ENCODE measurements around the gene CTIF.

Gene CTIF

DNA sequence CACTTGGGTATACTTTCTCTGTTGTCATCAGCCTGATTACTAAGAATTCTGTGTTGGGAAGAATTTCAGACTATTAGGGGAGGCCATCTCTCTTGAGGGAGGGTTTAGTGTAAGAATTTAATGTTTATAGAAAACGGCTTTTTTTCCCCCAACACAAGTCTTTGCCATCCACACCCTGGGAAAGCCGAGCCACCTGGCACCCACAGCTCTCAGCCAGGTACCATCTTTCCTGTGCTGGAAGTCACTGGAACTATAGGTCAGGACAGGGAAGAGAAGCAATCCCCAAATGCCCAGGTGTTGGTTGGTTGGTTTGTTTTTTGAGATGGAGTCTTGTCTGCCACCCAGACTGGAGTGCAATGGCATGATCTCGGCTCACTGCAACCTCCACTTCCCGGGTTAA, 256.9 kb downstream of the CTIF start:
- no peak for DNase-seq

DNA sequence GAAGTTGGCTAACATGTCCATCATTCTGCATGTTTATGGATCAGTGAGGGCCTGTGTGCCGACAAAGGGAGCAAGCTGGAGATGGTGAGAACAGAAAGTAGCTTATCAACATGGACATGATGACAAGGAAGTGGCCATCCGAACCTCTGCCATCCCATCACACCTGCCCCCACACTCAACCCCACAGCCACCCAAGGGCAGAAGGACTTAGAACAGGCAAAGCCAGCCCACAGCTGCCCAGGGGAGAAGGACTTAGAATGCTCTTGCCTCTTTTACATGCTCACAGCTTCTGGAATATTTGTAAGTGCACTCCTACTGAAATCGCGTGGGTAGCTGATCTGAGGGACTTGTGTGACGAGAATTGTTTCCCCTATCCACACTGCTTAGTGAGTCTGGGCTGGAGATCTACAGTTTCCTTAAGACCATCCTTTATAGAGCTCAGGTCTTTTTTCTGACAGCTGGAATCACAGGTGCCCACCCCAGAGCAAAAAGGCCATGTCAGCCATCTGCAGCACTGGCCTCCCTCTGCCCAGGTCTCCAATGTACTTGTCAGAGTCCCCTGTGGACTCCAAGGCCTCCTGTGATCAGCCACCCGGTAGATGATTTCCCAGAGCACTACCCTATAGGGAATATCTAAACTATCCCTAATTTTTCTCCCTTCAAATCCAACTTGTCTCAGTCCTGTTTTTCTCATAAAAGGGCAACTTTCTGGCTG, 257.8 kb downstream of the CTIF start:
- no peak for DNase-seq

DNA sequence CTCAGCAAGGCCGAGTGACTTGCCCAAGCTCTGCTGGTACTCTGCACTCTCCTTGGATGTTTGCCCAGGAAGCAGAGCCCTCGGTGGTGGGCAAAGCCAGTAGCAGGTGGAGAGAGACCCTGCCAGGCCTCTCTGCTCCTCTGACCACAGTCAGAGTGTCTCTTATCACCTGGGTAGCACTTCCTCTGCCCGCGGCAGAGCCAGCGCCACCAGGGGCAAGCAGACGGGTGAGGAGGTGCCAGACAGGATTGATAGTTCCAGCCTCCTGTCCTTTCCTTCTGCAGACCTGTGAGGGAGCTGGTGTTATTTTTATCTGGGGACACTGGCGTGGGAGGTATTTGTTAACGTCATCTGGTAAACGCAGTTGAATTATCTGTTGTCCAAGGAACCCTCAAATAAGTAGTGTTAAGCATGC, 259.0 kb downstream of the CTIF start:
- no peak for DNase-seq

DNA sequence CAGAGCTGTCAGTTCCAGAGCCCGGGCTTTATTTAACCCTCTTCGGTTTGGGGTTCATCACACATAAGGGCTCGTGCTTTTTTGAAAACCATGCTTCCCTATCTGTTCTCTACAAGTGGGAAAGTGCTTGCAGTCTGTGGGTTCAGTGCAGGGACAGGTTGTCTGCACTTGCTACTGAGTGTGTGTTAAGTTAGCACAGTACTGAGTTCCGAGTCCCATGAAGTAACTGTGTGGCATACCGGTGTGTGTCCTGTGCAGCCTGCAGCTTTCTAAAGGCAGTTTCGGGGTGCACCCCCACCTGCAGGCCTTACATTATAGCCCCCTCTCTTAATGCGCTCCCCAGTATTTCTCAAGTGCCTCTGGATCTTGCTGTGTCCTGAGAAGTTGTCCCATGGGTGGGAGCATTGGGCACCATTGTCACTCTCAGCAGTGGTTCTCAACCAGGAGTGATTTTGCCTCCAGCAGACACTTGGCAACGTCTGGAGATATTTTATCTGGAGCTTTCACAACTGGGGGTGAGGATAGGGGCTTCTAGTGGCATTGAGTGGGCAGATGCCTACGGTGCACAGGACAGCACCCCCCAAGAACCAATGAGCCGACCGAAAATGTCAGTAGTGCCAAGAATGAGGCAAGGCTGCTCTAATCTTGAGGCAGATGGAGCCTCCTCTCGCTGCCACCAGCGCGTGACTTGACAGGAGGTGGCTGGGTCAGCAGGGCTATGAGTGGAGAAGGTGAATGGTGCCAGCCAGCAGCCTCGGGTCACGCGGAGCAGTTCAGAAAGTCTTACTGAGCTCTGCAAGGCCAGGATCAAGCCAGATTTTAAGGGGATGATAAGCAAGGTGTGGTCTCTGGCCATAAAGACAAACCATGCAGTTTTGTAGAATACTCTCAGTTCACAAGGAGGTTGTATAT, 259.8 kb downstream of the CTIF start:
- no peak for DNase-seq

DNA sequence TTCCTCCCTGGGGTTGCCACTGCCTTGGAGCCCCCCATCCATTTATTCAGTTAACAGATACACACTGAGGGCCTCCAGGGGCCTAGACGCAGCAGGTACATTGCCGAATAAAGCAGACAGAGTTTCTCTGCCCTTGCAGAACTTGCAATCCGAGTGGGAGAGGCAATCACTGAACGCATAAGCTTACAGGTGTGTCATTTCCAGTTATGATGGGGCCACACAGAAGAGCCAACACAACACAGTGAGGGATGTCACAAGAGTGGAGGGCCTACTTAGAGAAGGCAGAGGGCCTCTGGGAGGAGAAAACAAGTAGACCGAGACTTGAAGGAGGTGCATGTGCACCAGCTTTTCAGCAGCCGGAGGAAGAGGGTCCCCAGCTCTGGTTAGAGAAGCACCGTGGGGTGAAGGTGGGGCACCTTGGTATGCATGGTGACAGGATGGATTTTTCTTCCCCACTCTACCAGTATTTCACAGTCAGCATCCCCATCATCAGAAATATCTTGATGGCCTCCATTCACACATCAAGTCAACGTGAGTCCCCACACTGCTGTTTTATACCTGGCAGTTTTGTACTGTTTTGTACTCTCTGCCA, 261.0 kb downstream of the CTIF start:
- DNase-seq: no peak

DNA sequence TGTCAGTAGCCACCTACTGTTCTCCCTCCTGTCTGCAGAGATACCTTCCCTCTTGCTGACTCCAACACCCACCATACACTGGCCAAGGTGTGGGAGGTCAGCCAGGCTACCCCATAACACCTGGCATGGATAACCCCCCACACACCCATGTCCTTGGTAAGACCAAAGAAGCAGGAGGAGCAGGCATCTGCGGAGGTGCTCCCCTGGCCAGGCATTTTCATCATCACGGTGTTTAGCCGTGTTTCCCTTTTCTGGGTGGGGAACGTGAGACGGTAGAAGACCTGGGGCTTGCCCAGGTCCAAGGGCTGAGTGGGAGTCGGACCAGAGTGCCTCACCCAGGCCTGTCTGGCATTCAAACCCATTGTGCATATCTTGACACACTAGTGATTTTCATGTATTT, 261.6 kb downstream of the CTIF start:
- DNase-seq: no peak

DNA sequence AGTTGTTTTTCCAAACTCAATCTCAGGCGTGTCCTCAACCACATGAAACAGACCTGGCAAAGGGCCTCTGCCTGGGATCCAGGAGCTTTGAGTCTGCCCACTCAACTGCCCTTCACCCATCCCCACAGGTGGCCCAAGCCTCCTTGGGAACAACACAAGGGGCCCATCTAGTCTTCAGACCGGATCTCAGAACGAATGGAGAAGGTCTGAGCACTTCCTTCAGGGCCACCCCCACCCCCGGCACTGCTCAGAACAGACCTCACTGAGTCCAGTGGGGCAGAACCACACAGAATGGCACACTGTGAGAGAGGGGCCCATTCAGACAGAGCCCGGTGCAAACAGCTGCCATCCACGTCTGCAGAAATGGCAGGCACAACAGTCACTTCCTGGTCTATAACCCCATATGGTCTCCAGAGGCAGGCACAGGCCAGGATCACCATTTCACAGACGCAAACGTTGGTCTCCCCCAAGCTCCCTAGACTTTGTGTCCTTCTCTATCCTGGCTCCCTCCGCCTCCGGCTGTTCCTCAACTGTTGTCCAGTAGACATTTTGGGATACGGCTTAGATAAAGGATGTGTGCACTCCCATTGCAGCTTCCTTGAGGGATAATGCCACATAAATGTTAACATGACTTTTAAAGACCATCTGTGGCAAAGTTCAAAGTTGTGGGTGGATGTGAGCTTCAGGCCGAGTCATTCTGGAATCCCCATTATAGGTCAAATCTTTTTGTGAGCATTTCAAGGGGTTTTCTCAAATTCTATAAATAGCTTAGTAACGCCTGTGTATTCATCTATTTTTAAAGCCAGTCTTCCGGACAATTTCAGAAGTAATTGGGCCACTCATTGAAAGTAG, 262.3 kb downstream of the CTIF start:
- peak; percentile 41 for DNase-seq

DNA sequence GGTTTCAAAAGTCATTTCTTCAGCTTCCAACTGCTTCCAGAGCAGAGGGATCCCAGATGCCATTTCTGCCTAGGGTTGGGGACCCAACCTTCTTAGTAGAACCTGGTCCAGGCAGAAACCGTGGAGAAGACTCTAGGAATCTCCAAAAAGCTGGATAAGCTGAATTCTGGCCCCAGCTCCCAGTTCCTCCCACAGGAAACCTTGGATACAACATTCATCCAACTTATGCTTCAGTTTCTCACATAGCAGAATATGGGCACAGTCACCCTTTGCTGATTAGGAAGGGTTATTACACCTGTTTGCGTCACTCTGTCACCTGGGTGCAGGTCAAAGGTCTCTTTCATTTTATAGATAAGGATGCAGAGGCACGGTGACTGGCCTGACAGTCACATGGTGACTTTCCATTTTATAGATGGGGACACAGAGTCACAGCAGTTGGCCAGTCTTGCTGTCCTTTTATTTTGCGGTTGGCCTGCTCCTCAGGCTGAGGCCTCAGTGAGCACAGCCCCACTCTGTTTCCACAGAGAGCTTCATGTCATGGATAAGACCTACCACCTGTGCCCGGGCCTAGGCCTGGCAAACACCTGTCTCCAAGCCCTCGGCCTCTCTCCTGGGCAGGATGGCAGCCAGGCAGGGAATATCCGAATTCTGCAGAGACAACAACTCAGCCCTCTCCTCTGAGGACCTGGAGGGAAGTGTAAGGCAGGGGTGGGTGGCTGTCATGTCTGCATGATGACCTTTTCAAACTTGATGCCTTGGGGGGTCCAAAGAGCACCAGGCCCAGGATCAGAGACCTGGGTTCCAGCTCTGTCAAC, 263.1 kb downstream of the CTIF start:
- DNase-seq: no peak

DNA sequence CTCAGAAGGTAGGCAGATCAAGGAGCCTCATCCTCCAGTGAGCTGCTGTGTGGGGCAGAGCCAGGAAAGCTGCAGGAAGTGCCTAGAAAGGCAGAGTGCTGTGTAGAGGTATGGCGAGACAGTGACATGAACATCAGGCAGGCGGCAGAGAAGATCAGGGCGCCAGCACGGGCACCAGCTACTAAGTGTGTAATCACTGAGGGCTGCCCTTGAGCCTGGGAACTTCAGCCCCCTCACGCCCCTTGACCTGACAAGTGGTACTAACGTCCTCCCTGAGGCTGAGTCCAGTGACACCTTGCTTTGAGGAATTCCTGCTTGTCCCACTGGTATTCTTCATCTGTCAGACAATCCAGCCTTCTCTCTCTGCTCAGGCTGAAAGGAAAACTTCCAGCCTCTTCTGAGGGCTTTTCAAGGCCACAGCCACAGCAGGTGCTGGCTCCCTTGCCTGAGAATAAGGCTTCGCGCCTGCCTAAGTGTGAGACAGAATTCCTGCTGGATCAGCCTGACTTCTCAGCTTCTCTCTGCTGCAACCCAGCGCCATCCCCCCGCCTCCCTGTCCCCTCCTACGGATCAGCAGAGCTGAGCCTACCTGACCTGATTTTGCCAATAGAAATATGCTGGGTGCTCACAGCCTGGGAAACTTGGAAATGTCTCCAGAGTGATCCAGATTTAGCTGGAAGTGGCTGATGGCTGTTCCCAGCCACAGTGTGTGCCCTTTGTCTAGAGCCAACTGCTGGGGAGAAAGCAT, 263.9 kb downstream of the CTIF start:
- no peak for DNase-seq

DNA sequence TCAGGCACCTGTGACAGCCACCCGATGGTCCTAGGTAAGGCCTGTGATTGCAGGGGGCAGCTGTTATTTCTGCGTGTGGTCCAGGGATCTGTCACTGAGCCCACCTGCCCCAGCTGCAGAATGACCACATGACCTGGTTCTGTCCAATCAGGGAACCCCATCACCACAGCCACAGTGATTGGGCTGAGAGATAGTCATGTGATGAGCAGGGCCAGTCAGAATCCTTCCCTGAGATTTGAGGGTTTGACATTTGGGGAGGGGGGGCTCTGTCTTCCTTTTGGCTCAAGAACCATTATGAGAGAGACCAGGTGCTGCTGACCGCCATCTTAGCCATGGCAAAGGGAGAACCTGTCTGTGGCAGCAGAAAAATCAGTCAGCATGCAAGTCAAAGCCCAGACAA, 264.7 kb downstream of the CTIF start:
- no peak for DNase-seq

DNA sequence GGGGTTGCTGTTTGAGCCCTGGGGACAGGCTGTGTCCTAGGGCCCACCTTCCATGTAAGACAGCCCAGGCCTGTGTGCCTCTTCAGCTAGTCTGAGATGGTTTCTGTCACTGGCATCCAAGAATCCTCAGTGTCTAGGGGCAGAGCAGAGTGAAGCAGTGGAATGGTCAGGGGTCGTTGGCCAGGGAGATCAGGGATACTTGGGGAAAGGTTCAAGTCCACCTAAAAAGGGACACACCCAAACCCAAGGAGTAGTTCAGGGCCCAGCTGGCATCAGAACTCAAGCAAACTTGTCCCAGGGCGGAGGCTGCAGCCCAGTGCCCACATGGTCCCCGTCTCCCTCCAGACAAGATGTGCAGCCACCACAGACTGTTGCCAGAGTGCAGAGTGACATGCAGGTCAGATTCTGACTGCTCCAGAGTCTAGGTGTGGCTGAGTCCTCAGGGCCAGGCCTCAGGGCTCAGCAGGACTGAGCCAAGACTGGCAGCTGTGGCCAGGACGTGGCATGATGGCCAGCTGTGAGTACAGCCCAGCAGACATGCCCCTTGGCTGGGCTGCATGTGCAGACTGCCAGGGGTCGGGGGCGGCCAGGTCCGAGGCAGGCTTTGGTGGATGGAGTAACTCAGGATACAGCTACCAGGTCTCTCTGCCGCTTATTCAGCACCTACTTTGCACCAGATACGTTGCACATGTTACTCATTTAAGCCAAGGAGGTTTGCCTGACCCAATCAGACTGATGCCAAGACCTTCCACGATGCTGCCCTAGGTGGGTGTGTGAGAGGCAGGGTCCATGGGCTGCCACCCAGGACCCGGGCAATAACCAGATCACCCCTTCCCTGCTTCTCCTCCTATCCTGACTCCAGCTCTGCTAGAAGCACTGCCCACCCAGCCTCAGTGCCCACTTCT, 265.4 kb downstream of the CTIF start:
- DNase-seq: no peak

DNA sequence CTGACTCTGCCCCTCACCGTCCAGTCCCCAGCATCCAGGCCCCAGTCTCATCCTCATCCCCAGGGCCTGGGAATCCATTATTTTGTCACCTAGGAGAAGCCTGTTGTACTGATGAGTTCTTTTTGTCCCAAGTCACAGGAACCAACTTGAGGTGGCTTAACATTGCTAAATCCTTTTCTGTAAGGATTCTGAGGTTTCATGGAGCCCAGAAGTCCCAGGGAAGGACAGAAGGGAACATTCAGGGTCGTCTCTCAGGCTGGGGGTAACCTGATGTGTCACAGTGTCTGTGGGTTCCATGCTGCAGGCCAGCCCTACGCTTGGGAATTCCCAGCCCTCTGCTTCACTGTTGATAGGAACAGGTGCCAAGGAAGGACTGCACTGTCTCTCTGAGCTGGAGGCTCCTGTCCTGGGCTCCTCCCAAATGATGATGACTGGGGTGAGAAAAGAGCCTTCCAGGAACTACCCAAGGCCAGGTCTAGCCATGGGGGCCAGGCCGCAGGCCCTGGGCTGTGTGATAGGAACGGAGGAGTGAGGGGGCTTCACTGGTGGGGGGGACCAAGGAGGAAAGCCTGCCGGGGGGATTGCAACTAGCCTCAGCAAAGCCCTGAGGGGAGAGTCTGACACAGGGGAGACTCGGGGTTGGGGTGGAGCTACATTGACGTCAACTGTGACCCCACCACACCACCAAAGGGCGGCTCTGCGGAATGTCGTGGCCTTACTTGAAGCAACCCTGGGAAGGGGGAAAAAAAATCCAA, 266.2 kb downstream of the CTIF start:
- DNase-seq: no peak

DNA sequence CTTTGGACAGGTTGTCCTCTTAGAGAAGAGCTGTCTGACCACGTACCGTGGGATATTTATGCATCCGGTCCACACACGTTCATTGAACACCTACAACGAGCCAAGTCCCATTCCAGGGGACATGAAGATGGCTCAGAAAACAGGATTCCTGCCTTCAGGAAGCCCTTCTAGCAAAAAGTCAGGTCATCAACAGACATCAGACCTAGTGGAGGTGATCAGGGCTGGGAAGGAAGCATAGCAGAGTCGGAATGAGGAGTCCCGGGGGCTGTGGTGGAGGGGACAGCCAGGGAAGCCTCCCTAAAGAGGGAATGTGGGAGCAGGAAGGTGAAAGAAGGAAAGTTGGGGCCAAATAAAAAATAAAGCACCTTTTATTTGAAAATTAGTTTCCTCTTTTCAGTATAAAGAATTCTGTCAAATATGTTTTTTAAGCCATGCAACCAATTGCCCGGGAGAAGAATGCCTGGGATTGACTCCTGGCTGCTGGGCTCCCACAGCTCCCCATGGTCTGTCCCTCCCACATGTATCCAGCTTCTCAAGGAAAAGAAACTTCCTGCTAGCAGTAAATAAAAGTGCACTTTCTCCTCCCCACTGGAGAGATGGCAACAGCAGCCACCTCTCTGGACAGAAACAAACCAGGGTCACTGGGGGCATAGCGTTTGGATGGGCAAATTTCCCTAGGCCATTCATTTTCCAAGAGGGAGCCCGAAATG, 267.1 kb downstream of the CTIF start:
- DNase-seq: no peak

DNA sequence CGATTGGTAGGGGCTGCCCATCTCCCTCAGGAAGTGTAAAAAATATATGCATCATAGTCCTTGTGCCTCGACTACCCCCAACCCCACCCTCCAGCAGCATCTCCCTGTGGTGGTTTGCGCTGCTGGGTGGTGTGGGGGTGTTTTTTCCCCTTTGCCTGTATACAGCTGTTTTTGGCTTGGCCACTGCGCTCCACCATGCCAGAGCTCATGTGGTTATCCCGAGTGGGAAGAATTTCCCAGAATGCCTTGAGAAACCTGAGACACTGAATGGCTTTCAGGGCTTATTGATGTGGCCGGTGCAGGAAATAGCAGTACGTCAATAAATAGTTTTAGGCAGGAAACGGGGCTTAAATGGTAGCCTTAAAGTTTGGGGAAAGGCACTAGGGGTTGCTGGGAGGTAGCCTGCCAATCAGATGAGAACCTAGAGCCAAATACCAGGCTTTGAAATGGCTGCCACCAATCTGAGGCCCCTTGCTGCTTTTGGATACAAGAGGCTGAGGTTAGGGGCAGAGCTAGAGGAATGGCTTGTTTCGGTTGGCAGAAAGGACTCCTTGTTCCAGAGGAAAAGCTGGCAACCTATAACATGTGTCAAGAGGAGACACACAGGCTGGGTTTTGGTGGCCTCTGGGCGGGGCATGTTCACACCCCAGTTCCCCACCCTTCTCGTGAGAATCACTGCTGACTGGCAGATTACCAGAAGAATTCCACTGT, 267.9 kb downstream of the CTIF start:
- DNase-seq: peak; percentile 14

DNA sequence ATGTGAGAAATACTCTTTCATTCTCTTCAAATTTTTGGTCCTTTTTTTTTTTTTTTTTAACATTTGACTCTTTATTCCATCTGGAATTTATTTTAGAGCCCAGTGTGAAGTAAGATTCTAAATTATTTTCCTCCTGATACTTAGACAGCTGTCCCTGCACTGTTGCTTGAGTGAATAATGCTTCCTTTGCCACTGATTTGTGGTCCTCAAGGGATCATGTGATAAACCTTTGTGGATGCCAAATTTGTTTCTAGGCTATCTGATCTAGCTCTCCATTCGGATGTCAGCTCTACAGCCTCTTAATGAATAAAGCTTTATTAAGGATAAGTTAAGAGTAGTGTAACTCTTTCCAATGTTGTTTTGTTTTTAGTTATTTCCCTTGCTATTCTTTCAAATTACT, 269.6 kb downstream of the CTIF start:
- DNase-seq: no peak

DNA sequence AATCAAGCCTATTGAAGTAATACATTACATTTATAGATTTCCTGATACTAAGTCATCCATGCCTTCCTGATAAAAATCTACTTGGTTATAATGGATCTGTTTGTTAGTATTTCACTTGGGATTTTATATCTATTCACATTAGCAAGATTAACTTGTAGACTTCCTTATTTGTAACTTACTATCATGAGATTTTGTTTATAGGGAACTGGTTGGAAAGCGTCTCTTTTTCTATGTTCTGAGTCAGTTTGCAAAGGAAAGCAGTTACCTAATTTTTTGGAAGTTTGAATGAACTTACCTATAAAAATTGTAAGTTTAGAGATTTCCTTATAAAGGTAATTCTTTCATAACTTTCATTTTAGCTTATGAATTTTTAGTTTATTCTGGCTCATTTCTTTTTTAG, 270.5 kb downstream of the CTIF start:
- no peak for DNase-seq

DNA sequence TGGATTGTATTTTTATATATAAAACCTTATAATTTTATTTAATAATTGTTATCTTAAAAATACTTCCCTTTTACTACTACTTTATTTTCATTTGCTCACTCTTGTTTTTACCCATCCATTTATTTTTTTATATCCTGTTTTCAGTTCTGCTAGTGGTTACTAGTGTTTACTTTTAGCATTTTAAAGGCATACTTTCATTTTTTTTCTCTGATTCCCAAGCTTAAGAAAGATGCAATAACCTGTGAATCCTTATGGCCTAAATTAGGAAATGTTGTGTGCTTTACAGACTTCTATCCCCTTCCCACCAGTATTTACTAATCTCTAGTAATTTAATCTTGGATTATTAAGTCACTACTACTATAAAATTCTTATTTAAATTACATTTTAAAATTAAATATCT, 272.0 kb downstream of the CTIF start:
- DNase-seq: no peak

DNA sequence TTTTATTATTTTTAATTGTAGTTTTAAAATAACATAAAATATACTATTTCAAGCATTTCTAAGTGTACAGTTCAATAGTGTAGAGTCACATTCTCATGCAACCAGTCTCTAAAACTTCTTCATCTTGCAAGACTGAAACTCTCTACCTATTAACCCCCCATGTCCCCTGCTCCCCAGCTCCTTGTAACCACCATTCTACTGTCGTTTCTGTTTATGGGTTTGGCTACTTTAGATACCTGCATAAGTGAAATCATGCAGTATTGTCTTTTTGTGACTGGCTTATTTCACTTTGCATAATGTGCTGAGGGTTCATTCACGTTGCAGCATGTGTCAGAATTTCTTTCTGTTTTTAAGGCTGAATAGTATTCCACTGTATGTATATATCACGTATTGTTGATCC, 272.6 kb downstream of the CTIF start:
- DNase-seq: no peak

All from EL (cell line).